Spleen (tissue), 7 donors: ENCODE results near the gene SMTN.

Source experiments
- POLR2AphosphoS5 ChIP-seq, 3 donors: sonication (generic); formaldehyde crosslinking; IDR thresholded peaks; one replicate each; pipeline ENCODE4 v1.5.1; 2017; ENCODE audit warnings: antibody characterized with exemption in 3 of 3
- TF ChIP-seq, protein P1 (sequence below), 11 experiments: fragments of 200-600 bp in 7 of 11; fragments of 450-650 bp in 4 of 11; sonication (generic) in 4 of 11; IDR thresholded peaks in 8 of 11; conservative IDR thresholded peaks in 3 of 11; 1 replicate in 7 of 11; 2 replicates in 4 of 11; pipeline versions ENCODE4 v1.4.0 to v1.8.0; 2016 to 2021; ENCODE audit warnings: antibody characterized with exemption in 11 of 11, inconsistent platforms in 4 of 11, mild to moderate bottlenecking in 1 of 11
- donor health status: DM: no; HTN: no; CAD: no; lungs with moderate emphysema.
- donor health status: DM: no; HTN: no; CAD: no.
- donor health status: DM: no; HTN: no; CAD: no.

DNA sequence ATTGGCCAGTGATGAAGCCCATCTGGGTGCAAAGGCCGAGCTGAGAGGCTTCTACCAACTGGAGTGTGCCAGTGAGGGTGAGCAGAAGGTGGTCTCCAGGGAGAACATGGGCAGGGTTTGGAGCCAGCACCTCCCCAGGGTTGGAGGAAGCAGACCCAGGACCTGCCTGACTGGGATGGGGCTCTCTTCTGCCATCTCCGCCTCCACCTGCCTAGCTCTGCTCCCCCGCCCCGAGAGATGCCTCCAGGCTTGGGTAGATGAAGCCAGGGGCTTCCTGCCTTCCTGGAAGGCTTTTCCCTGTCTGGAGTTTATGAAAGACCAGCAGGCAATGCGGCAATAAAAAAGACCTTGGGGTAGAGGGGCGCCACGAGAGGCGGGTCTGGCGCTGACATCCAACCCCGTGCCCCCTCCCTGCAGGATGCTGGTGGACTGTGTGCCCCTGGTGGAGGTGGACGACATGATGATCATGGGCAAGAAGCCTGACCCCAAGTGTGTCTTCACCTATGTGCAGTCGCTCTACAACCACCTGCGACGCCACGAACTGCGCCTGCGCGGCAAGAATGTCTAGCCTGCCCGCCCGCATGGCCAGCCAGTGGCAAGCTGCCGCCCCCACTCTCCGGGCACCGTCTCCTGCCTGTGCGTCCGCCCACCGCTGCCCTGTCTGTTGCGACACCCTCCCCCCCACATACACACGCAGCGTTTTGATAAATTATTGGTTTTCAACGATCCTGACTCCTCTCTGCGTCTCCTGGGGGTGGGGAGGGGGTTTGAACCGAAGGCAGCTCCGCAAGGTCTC, 23.0 kb downstream of the SMTN start:
- TF ChIP-seq, protein P1, sequence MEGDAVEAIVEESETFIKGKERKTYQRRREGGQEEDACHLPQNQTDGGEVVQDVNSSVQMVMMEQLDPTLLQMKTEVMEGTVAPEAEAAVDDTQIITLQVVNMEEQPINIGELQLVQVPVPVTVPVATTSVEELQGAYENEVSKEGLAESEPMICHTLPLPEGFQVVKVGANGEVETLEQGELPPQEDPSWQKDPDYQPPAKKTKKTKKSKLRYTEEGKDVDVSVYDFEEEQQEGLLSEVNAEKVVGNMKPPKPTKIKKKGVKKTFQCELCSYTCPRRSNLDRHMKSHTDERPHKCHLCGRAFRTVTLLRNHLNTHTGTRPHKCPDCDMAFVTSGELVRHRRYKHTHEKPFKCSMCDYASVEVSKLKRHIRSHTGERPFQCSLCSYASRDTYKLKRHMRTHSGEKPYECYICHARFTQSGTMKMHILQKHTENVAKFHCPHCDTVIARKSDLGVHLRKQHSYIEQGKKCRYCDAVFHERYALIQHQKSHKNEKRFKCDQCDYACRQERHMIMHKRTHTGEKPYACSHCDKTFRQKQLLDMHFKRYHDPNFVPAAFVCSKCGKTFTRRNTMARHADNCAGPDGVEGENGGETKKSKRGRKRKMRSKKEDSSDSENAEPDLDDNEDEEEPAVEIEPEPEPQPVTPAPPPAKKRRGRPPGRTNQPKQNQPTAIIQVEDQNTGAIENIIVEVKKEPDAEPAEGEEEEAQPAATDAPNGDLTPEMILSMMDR (IDR thresholded peaks at IDR 0.05 in 8 of 11, conservative IDR thresholded peaks at IDR 0.05 in 3 of 11), result no peak
- peak; percentile 70 to 78 (median 72) for TF ChIP-seq POLR2AphosphoS5 (IDR thresholded peaks at IDR 0.05)
